Heart left ventricle (tissue), 16 donors: ENCODE measurements around the gene RIPOR1. TPM values are rescaled to one million over a fixed set of nuclear protein-coding genes. Genes with fewer than 3 reads are reported as not detected.
A peak's percentile ranks its signal among the peaks of the same experiment; 100 is the strongest.

Source experiments
- ATAC-seq, 4 donors: fragments of 200-7000 bp; cut with Tn5 transposase; one replicate each; pipeline ENCODE4 v1.9.1; 2020 to 2022; ENCODE audit warnings: moderate library complexity in 4 of 4, mild to moderate bottlenecking in 3 of 4, moderate number of reproducible peaks in 1 of 4
- DNase-seq, 5 donors: peaks; one replicate each; pipeline ENCODE4 v3.0.0-alpha.2; 2020
- H3K27ac ChIP-seq, 12 donors: fragments of 200-600 bp; sonication (generic) in 4 of 12; one replicate each; pipeline versions ENCODE4 v1.5.0 to v1.8.0; 2016 to 2022; ENCODE audit warnings: mild to moderate bottlenecking in 2 of 12
- H3K27me3 ChIP-seq, 9 donors: fragments of 200-600 bp; sonication (generic) in 2 of 9; one replicate each; pipeline versions ENCODE4 v1.5.1 to v1.8.0; 2016 to 2022; ENCODE audit warnings: mild to moderate bottlenecking in 3 of 9
- H3K36me3 ChIP-seq, 9 donors: fragments of 200-600 bp; sonication (generic) in 2 of 9; one replicate each; pipeline versions ENCODE4 v1.5.0 to v1.8.0; 2018 to 2022; ENCODE audit warnings: mild to moderate bottlenecking in 2 of 9
- H3K4me1 ChIP-seq, 12 donors: fragments of 200-600 bp; sonication (generic) in 4 of 12; one replicate each; pipeline versions ENCODE4 v1.5.0 to v1.8.0; 2016 to 2022; ENCODE audit warnings: mild to moderate bottlenecking in 3 of 12
- H3K4me3 ChIP-seq, 12 donors: fragments of 200-600 bp; sonication (generic) in 4 of 12; one replicate each; pipeline versions ENCODE4 v1.5.0 to v1.8.0; 2017 to 2022; ENCODE audit warnings: mild to moderate bottlenecking in 9 of 12, moderate library complexity in 4 of 12
- H3K9me3 ChIP-seq, 12 donors: fragments of 200-600 bp; sonication (generic) in 4 of 12; one replicate each; pipeline versions ENCODE4 v1.5.0 to v1.8.0; 2016 to 2022; ENCODE audit warnings: mild to moderate bottlenecking in 1 of 12
- CTCF ChIP-seq, 12 donors: fragments of 200-600 bp; sonication (generic) in 4 of 12; IDR thresholded peaks; one replicate each; pipeline versions ENCODE4 v1.5.0 to v1.8.0; 2018 to 2022; ENCODE audit warnings: antibody characterized with exemption in 12 of 12, mild to moderate bottlenecking in 5 of 12
- POLR2A ChIP-seq, 2 donors: fragments of 450-650 bp; IDR thresholded peaks; one replicate each; pipeline ENCODE4 v1.6.1; 2017; ENCODE audit warnings: antibody characterized with exemption in 2 of 2, mild to moderate bottlenecking in 2 of 2, moderate library complexity in 2 of 2
- WGBS, 4 donors: extraction: QIAGEN DNeasy Blood & Tissue Kit in 2 of 4; methylation state at CpG; one replicate each; pipeline versions ENCODE4 v1.1.5 to v1.1.7; 2013 to 2018; 5-methylcytosine and 5-hydroxymethylcytosine counted together
- intact Hi-C, 10 donors: fragments of 100-400 bp; cut with DNase I; formaldehyde crosslinking; loops; one replicate each; pipeline versions ENCODE4 v1.11.1 to v1.14.2; 2022
- polyA plus RNA-seq, 2 donors: library from polyadenylated mRNA; stranded (reverse); fragments of 200-250 nt; gene quantifications; one replicate each; pipeline ENCODE4 v1.2.3, GENCODE V29; 2013
- total RNA-seq, 9 donors: library from RNA; depleted of rRNA in 2 of 9; stranded (reverse); fragments of >200 nt in 2 of 9; fragmentation: NEBNext Ultra II Directional in 3 of 9; extraction: Animal tissue kit (Norgen Biotek cat#: 25700) in 3 of 9; gene quantifications; one replicate each; pipeline versions ENCODE4 v1.1.0 to v1.2.4, GENCODE V29; 2016 to 2023
- donor health status: ischemic (EF 13 %, LVEDD 7.1; RV severe dilation, severe dysfunction).
- donor health status: healthy with polysubstance abuse.
- donor health status: DM: no; HTN: yes; CAD: no.
- donor health status: DM: no; HTN: no; CAD: no.
- donor health status: ischemic (EF 25% LVEDD 6.9; RV normal size, moderate dysfunction).
- donor health status: ischemic (EF 25% LVEDD 5.7; RV mildly dilated, moderate dysfunction).
- donor health status: healthy.
- donor health status: DM: yes; HTN: yes; CAD: no.
- donor health status: ischemic (EF 35%, LVEDD 5.7; RV mildly dilated, moderate dysfunction).
- donor health status: nonischemic (EF 11% LVEDD 7.7; RV severe dilation, severe dysfunction).
- donor health status: DM: yes; HTN: yes; CAD: no.
- donor health status: PGD.
- donor health status: ischemic (EF 29% LVEDD 5.4; RV normal size, mild dysfunction).
- donor health status: nonischemic (EF 23%, LVEDD 6.1; RV moderate dilation, normal function).

Gene RIPOR1
- total and polyA plus RNA-seq, 11 donors: 40.7 to 156 (median 65.2) TPM

GRCh38 chr16:67490335-67491096, 38.1 kb upstream of the RIPOR1 start:
- Histone ChIP-seq H3K27ac (peak overlapping the region in 6 of 12 donors; percentile 46 to 82 (median 58)), H3K4me3 (no peak overlapping the region), H3K27me3 (no peaks in the 10 kb centered on the region), H3K9me3 (no peaks in the 10 kb centered on the region), H3K4me1 (peaks cover 0 to 75% (median 14%) of the 10 kb centered on the region in 12 donors), H3K36me3 (peaks cover 0 to 12% (median 0%) of the 10 kb centered on the region in 9 donors)
- no peak for ATAC-seq
- no peak for TF ChIP-seq POLR2A (IDR thresholded peaks at IDR 0.05)
- no peak for TF ChIP-seq CTCF (IDR thresholded peaks at IDR 0.05)
- intact Hi-C loops: no loop called here
- no peak for DNase-seq
- WGBS, 4 donors: 88 to 91% (median 89%) methylated on average over 8 of the region's 8 CpGs

DNA sequence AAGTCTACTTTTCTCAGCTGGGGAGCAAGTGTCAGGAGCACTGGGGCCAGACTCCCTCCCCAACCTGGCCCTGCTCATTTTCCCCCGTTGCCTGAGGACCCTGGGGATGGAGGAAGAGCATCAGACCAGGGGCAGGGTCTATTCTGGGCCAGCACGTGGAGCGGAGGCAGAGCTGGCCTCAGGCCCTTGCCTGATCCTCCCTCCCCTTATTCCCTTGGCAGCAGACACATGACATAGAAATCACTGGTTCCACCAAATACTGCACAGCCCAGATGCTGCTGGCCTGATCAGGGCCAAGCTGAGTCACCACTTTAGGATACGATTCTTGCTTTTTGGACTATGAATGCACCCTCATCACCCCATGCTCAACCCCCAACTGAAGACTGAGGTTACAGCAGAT, 29.5 kb upstream of the RIPOR1 start:
- H3K9me3 ChIP-seq: no peaks in the 10 kb centered on the region
- peaks cover 0 to 5% (median 0%) of the 10 kb centered on the region in 9 donors for H3K36me3 ChIP-seq
- WGBS, 4 donors: 57 to 65% (median 61%) methylated on average over 3 to 4 of the region's 4 CpGs
- H3K27me3 ChIP-seq: no peaks in the 10 kb centered on the region
- no peak overlapping the region for H3K4me3 ChIP-seq
- TF ChIP-seq CTCF (IDR thresholded peaks at IDR 0.05): no peak
- no peak for TF ChIP-seq POLR2A (IDR thresholded peaks at IDR 0.05)
- H3K4me1 ChIP-seq: peaks cover 0 to 16% (median 4%) of the 10 kb centered on the region in 12 donors
- DNase-seq: peak in 2 of 5 donors; percentile 29 to 59
- intact Hi-C loops: no loop called here
- H3K27ac ChIP-seq: peak overlapping the region in 1 of 12 donors; percentile 24
- ATAC-seq: peak in 3 of 4 donors; percentile 70 to 74 (median 73)

GRCh38 chr16:67504031-67505021, 24.3 kb upstream of the RIPOR1 start:
- Histone ChIP-seq H3K27me3 (no peaks in the 10 kb centered on the region), H3K9me3 (no peaks in the 10 kb centered on the region), H3K27ac (peak overlapping the region; percentile 16 to 79 (median 60)), H3K36me3 (peaks cover 0 to 4% (median 0%) of the 10 kb centered on the region in 9 donors), H3K4me3 (no peak overlapping the region), H3K4me1 (peaks cover 0 to 32% (median 4%) of the 10 kb centered on the region in 12 donors)
- DNase-seq (peak; percentile 50 to 76 (median 65)), ATAC-seq (peak; percentile 56 to 97 (median 90))
- WGBS, 4 donors: 63 to 69% (median 65%) methylated on average over 9 of the region's 9 CpGs
- intact Hi-C loops: no loop called here
- TF ChIP-seq POLR2A (IDR thresholded peaks at IDR 0.05) (no peak), CTCF (IDR thresholded peaks at IDR 0.05) (no peak)
